ENCODE measurements around the gene GBA2. TPM values are rescaled to one million over a fixed set of nuclear protein-coding genes. Genes with fewer than 3 reads are reported as not detected.

GBA2 gene
- total and polyA plus RNA-seq, 11 donors, result 52.1 to 96.2 (median 65.5) TPM

- intact Hi-C loops (cut with DNase I), result loop anchor here in 6 of 10 donors (2.0 to 10.0 kb wide), 4 partner anchors 33 to 87 kb away; partner anchors contain the start of genes CCDC107 (in 4 of the 6), RMRP (in 4 of the 6) and TESK1 (in 1 of the 6)
- 70 to 74% (median 72%) methylated on average over 13 of the region's 13 CpGs for WGBS, 4 donors
- no peaks in the 10 kb centered on the region for H3K9me3 ChIP-seq
- TF ChIP-seq, protein P1, sequence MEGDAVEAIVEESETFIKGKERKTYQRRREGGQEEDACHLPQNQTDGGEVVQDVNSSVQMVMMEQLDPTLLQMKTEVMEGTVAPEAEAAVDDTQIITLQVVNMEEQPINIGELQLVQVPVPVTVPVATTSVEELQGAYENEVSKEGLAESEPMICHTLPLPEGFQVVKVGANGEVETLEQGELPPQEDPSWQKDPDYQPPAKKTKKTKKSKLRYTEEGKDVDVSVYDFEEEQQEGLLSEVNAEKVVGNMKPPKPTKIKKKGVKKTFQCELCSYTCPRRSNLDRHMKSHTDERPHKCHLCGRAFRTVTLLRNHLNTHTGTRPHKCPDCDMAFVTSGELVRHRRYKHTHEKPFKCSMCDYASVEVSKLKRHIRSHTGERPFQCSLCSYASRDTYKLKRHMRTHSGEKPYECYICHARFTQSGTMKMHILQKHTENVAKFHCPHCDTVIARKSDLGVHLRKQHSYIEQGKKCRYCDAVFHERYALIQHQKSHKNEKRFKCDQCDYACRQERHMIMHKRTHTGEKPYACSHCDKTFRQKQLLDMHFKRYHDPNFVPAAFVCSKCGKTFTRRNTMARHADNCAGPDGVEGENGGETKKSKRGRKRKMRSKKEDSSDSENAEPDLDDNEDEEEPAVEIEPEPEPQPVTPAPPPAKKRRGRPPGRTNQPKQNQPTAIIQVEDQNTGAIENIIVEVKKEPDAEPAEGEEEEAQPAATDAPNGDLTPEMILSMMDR (IDR thresholded peaks at IDR 0.05), result no peak
- TF ChIP-seq POLR2A (IDR thresholded peaks at IDR 0.05), result no peak
- H3K4me1 ChIP-seq, result peaks cover 0 to 32% (median 18%) of the 10 kb centered on the region in 12 donors
- no peak for ATAC-seq
- H3K4me3 ChIP-seq, result peak overlapping the region in 3 of 12 donors; percentile 67 to 93 (median 75)
- H3K36me3 ChIP-seq, result peaks cover 0 to 19% (median 12%) of the 10 kb centered on the region in 9 donors
- peak in 1 of 5 donors; percentile 24 for DNase-seq
- H3K27me3 ChIP-seq, result no peaks in the 10 kb centered on the region
- H3K27ac ChIP-seq, result peak overlapping the region; percentile 88 to 98 (median 97)
Observed at GRCh38 chr9:35691757-35692301, 57.2 kb downstream of the GBA2 start.

GRCh38 chr9:35691334-35691650 is 57.7 kb downstream of the GBA2 start:
- TF ChIP-seq POLR2A (IDR thresholded peaks at IDR 0.05), result no peak
- TF ChIP-seq, protein P1 (IDR thresholded peaks at IDR 0.05), result no peak
- DNase-seq (no peak), ATAC-seq (peak in 1 of 4 donors; percentile 8)
- Histone ChIP-seq H3K36me3 (peaks cover 0 to 14% (median 7%) of the 10 kb centered on the region in 9 donors), H3K27me3 (no peaks in the 10 kb centered on the region), H3K27ac (peak overlapping the region; percentile 88 to 98 (median 97)), H3K4me1 (peaks cover 0 to 38% (median 20%) of the 10 kb centered on the region in 12 donors), H3K4me3 (peak overlapping the region; percentile 61 to 93 (median 74)), H3K9me3 (no peaks in the 10 kb centered on the region)
- intact Hi-C loops (cut with DNase I), result loop anchor here in 6 of 10 donors (2.0 to 10.0 kb wide), 4 partner anchors 32 to 86 kb away; partner anchors contain the start of genes CCDC107 (in 4 of the 6), RMRP (in 4 of the 6) and TESK1 (in 1 of the 6)
- WGBS, 4 donors, result 26 to 33% (median 31%) methylated on average over 9 to 10 of the region's 10 CpGs

DNA sequence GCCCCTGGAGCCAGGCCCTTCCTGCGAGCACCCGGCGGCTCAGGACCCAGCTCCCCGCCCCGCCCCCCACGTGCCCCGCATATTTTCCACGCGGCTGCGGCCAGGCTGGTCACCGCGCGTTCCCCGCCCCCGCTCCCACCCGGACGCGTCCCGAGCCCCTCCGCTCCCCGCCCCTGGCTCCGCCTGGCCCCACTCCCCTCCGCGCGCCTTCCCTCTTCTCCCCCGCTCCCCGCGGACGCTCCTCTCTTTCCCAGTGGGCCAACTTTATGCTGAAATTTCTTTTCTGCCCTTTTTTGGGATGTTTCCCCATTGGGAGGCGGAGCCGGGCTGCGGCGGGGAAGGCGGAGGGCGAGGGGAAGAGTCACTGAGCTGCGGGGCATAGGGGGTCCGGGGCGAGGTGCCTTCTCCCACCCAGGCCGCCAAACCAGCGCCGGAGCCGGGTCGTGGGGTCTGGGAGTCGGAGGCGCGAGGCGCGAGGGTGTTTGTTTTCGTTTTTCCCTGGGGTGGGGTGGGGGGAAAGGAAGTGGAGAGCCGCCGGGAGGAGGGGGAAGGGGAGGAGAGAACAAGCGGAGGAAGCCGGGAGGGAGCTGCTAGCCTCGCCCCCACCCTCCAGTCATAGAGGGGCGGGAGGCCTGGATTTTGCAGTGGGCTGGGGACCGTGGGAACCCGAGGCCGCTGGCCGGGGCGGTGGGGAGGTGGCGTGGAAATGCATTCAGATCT is 58.3 kb downstream of the GBA2 start:
- peak overlapping the region; percentile 88 to 98 (median 97) for H3K27ac ChIP-seq
- H3K9me3 ChIP-seq, result no peaks in the 10 kb centered on the region
- WGBS, 4 donors, result 0 to 2% (median 1%) methylated on average over 37 to 61 of the region's 61 CpGs
- no peaks in the 10 kb centered on the region for H3K27me3 ChIP-seq
- intact Hi-C loops (cut with DNase I), result loop anchor here in 6 of 10 donors (1.0 to 10.0 kb wide), 6 partner anchors 32 to 86 kb away; partner anchors contain the start of genes CCDC107 (in 5 of the 6), RMRP (in 5 of the 6) and TESK1 (in 1 of the 6)
- TF ChIP-seq, protein P1 (IDR thresholded peaks at IDR 0.05), result no peak
- TF ChIP-seq POLR2A (IDR thresholded peaks at IDR 0.05), result peak in 1 of 2 donors; percentile 34
- DNase-seq (peak; percentile 87 to 89 (median 89)), ATAC-seq (peak; percentile 23 to 65 (median 60))
- peaks cover 0 to 11% (median 6%) of the 10 kb centered on the region in 9 donors for H3K36me3 ChIP-seq
- H3K4me3 ChIP-seq, result peak overlapping the region; percentile 61 to 93 (median 74)
- H3K4me1 ChIP-seq, result peaks cover 2 to 43% (median 25%) of the 10 kb centered on the region in 12 donors

GRCh38 chr9:35690294-35690613 is 58.8 kb downstream of the GBA2 start:
- Histone ChIP-seq H3K4me1 (peaks cover 2 to 48% (median 28%) of the 10 kb centered on the region in 12 donors), H3K27me3 (no peaks in the 10 kb centered on the region), H3K36me3 (peaks cover 0 to 13% (median 5%) of the 10 kb centered on the region in 9 donors), H3K4me3 (peak overlapping the region; percentile 61 to 93 (median 74)), H3K27ac (peak overlapping the region; percentile 88 to 98 (median 97)), H3K9me3 (no peaks in the 10 kb centered on the region)
- intact Hi-C loops (cut with DNase I), result loop anchor here in 6 of 10 donors (1.0 to 10.0 kb wide), 6 partner anchors 31 to 85 kb away; partner anchors contain the start of genes CCDC107 (in 5 of the 6), RMRP (in 5 of the 6) and TESK1 (in 1 of the 6)
- ATAC-seq (no peak), DNase-seq (no peak)
- TF ChIP-seq, protein P1 (IDR thresholded peaks at IDR 0.05), result no peak
- TF ChIP-seq POLR2A (IDR thresholded peaks at IDR 0.05), result no peak
- 0% methylated on average over 9 to 21 of the region's 21 CpGs for WGBS, 4 donors

Measured in heart left ventricle (tissue), 16 donors.